GM18511 (cell line): ENCODE measurements around the gene NELL1.

Source experiments
- ATAC-seq: cut with Tn5 transposase; IDR thresholded peaks from one replicate; pipeline ENCODE4 v1.9.1; 2021; ENCODE audit warnings: mild to moderate bottlenecking, moderate library complexity; ENCODE audit not compliant: unreplicated experiment

Gene NELL1

GRCh38 chr11:20661850-20662249 lies 7.5 kb upstream of the NELL1 start:
- ATAC-seq: no peak

DNA sequence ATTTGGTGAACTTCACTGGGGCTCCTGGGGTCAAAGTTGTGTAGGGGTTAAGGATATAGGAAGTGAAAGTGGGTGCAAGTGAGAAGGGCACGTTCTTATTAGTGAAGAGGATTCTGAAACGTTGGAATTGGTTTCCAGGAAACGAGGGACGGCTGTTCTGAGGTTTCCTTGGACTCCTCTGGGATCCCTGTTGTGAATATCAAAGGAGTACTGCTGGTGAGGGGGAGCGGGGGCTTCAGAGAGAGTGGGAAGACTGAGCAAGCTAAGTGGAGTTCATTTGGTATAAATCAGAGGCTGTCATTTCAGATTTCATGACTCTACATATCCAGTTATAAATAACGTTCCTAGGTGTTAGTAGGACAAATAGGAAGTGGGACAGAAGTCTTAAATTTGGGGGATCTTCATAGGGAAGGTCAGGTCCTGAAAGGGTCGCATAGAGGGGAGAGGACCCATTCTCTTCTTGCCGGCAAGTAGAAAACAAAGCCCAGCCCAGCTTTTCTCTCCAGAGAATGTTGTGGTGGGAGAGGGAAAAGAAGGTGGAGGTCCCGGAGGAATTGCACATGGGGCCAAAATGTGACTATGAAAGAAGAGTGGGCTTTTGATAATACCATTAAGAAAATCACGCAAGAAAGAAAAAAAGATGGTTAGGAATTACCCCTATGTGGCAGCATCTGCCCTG lies 1.1 kb upstream of the NELL1 start:
- ATAC-seq: no peak

DNA sequence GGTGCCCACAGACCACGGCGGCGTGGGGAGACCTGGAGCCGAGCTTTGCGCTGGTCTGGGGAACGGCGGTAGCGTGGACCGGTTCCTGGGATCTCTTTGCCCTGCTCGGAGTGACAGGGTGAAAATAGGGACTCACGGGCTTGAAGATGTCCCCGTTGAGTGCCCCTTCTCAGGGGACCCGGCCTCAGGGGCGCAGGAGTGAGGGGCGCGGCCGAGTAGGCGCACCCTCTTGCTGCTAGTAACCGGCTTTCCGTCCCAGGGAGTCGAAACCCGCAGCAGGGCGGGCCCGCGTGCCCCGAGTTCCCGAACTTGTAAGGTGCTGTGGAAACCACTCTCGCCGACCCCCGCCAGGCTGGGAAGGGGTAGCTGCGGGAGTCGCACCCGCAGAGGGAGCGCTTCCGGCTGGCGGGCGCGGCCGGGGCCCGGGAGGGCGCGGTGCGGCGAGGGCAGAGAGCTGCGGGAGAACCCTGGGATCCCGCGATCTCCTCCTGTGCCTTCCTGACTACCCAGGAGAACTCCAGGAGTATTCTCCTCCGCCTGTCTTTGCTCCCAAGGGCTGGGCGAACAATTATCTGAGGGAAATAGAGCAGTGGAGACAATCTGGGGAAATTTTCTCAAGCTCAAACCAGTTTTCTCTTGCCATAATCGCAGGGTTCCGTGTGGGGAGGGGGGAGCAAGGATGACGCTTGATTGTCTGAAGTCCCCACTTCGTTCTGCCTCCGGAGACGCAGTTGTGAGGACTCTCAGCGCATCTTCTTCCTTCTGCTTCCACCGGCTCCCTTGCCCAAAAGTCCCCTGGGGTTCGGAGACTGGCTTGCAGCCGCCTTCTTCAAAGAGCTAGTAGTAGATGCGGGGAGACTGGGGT lies 666 bp downstream of the NELL1 start:
- ATAC-seq: no peak

- no peak for ATAC-seq
Observed at GRCh38 chr11:20670932-20671403, 1.6 kb downstream of the NELL1 start.

DNA sequence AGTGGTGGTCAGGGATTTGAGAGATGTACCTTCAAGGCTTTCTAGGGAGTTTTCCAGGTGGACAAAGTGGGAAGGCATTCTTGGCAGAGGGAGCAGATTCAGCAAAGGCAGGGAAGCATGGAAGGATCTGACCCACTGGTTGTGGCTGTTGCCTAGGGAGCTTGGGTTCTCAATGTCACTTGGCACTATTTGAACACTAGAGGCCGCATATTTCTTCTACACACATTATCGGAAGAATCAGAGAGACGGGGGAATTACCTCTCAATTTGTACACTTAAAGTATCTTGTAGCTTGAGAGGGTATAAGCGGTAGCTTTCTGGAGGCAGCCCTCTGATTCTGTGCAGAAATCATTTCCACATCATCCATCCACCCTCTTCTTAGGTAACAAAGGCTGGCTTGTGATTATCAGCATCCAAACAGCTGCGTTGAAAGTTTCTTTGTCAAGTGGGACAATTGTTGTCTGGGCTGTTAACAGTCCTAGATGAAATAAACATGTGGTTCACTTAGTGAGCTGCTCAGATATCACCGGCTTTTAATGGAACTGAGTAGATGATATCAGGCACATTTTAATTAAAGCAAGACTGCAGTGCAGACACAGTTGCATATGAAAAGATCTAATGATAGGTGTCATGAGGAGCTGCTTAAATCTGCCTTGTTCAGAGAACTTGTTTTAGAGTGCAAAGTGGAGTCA lies 2.6 kb downstream of the NELL1 start:
- no peak for ATAC-seq

DNA sequence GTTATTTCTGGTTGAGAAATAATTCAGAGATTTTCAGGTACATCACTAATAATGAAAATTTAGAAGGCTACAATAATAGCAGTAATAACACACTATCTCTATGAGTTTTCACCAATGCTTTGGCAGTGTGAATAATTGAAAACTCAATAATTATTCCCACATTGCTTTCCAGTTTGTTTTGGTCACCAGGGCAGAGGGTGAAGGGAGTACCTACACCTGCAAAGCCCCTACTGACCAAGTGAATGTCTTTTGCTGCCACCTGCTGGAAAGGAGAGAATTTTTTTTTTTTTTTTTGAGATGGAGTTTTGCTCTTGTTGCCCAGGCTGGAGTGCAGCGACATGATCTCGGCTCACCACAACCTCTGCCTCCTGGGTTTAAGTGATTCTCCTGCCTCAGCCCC lies 3.2 kb downstream of the NELL1 start:
- no peak for ATAC-seq

DNA sequence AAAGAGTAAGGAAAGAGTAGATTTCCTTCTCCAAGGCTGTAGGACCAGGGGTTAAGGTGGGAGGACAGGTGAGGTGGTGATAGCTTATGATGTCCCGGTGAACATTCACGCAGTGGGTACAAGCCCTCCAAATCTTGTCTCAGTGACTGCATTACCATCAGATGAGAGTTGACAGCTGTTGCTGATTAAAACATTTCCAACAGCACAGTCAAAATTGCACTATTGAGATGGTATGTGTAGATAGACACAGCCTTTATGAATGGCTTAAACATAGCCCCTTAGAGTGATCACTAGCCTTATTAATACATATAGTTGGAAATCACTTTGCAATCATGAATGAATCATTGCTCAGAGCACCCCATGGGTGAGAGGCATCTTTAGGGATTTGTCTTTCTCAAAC lies 7.3 kb downstream of the NELL1 start:
- no peak for ATAC-seq

- ATAC-seq: no peak
Observed at GRCh38 chr11:20688761-20689160, 19.4 kb downstream of the NELL1 start.

DNA sequence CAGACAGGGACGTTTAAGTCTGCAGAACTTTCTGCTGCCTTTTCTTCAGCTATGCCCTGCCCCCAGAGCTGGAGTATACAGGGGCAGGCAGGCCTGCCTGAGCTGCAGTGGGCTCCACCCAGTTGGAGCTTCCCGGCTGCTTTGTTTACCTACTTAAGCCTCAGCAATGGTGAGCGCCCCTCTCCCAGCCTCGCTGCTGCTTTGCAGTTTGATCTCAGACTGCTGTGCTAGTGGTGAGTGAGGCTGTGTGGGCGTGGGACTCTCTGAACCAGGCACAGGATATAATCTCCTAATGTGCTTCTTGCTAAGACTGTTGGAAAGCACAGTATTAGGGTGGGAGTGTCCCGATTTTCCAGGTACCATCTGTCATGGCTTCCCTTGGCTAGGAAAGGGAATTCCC lies 38.5 kb downstream of the NELL1 start:
- no peak for ATAC-seq

GRCh38 chr11:20712912-20713311 lies 43.5 kb downstream of the NELL1 start:
- ATAC-seq: no peak

GRCh38 chr11:20715464-20715863 lies 46.1 kb downstream of the NELL1 start:
- ATAC-seq: no peak

- ATAC-seq: no peak
Observed at GRCh38 chr11:20715931-20716330, 46.5 kb downstream of the NELL1 start.

GRCh38 chr11:20719821-20720220 lies 50.4 kb downstream of the NELL1 start:
- ATAC-seq: no peak

- no peak for ATAC-seq
Observed at GRCh38 chr11:20723366-20723765, 54.0 kb downstream of the NELL1 start.

- no peak for ATAC-seq
Observed at GRCh38 chr11:20729597-20730105, 60.3 kb downstream of the NELL1 start.

- no peak for ATAC-seq
Observed at GRCh38 chr11:20731676-20732215, 62.4 kb downstream of the NELL1 start.

- ATAC-seq: no peak
Observed at GRCh38 chr11:20739107-20739506, 69.7 kb downstream of the NELL1 start.

- no peak for ATAC-seq
Observed at GRCh38 chr11:20739577-20739976, 70.2 kb downstream of the NELL1 start.

- ATAC-seq: no peak
Observed at GRCh38 chr11:20754933-20755332, 85.5 kb downstream of the NELL1 start.

GRCh38 chr11:20759541-20759940 lies 90.2 kb downstream of the NELL1 start:
- ATAC-seq: no peak

DNA sequence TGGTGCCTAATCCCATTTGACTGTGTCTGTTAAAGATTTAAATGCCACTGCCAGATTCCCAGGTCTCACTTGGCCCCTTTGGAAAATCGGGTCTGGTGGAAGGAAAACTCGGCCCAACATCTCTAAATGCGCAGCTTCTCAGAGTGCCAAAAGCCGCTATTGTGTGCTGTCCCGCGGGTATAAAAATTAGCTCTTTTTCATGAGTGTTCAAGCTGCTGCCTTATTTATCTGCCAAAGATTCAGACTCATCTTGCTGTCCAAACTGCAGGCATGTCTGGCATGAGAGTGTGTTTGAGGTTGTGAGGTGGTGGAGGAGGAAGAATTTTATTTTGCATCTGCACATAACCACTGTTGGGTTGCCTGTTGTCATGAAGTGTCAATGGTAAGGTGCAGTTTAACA lies 91.4 kb downstream of the NELL1 start:
- no peak for ATAC-seq
